ENCODE measurements around the gene CYSLTR2. TPM values are rescaled to one million over a fixed set of nuclear protein-coding genes. Genes with fewer than 3 reads are reported as not detected.

The CYSLTR2 gene
- total and polyA plus RNA-seq, 9 of the 15 experiments (the other 6 are each of a cell fraction or from before 2014, with no cell fraction given) = not detected

DNA sequence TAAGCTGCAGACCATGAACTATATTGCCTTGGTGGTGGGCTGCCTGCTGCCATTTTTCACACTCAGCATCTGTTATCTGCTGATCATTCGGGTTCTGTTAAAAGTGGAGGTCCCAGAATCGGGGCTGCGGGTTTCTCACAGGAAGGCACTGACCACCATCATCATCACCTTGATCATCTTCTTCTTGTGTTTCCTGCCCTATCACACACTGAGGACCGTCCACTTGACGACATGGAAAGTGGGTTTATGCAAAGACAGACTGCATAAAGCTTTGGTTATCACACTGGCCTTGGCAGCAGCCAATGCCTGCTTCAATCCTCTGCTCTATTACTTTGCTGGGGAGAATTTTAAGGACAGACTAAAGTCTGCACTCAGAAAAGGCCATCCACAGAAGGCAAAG is 53.7 kb downstream of the CYSLTR2 start:
- FAIRE-seq (no peak), DNase-seq (ENCODE audit: extremely low read depth in 1 of 4, low spot score in 3 of 4) (no peak), ATAC-seq (no peak)
- 0% methylated on average over 5 of the region's 5 CpGs for WGBS (ENCODE audit: insufficient coverage, low coverage, missing lambda C conversion rate)
- no TSS peak for BruUV-seq (replicated peaks)
- H3K9me3 ChIP-seq (replicated peaks; ENCODE audit: control insufficient read depth, insufficient read depth, low read depth, low read length) = no peaks in the 10 kb centered on the region
- in situ Hi-C loops (cut with MboI) (no loop called here), intact Hi-C loops (cut with micrococcal nuclease) (no loop called here)
- H3K27me3 ChIP-seq (ENCODE audit: control insufficient read depth in 2 of 2, insufficient read depth in 2 of 2, low read length in 2 of 2) = no peaks in the 10 kb centered on the region
- no peak overlapping the region for H3K4me3 ChIP-seq
- H3K9me1 ChIP-seq (ENCODE audit: control insufficient read depth, insufficient read depth, low read length) = no peaks in the 10 kb centered on the region
- no peaks in the 10 kb centered on the region for H3K36me3 ChIP-seq (ENCODE audit: control insufficient read depth, insufficient read depth, low read length)
- TF ChIP-seq GATAD2B (IDR thresholded peaks at IDR 0.05; ENCODE audit: borderline replicate concordance) (no peak), ZEB2 (IDR thresholded peaks at IDR 0.05) (no peak)
- TF ChIP-seq, protein P1, sequence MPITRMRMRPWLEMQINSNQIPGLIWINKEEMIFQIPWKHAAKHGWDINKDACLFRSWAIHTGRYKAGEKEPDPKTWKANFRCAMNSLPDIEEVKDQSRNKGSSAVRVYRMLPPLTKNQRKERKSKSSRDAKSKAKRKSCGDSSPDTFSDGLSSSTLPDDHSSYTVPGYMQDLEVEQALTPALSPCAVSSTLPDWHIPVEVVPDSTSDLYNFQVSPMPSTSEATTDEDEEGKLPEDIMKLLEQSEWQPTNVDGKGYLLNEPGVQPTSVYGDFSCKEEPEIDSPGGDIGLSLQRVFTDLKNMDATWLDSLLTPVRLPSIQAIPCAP (CRISPR knock-in tag; IDR thresholded peaks at IDR 0.05; ENCODE audit: borderline replicate concordance) = no peak
- CTCF ChIA-PET (ENCODE audit: low intra/inter-chr PET ratio) = no interaction called here
- no peak overlapping the region for H2AFZ ChIP-seq (ENCODE audit: low read depth, low read length)
- H3K4me1 ChIP-seq (replicated peaks in 1 of 2; ENCODE audit: control insufficient read depth in 2 of 2, insufficient read depth in 2 of 2, low read length in 2 of 2) = no peaks in the 10 kb centered on the region
- no peaks in the 10 kb centered on the region for H4K20me1 ChIP-seq (replicated peaks; ENCODE audit: control insufficient read depth, insufficient read depth, low read length)
- POLR2A ChIA-PET = no interaction called here
- H3K9ac ChIP-seq (ENCODE audit: insufficient read depth in 1 of 2, low read depth in 2 of 2, low read length in 2 of 2) = no peak overlapping the region
- H3K79me2 ChIP-seq (ENCODE audit: control insufficient read depth, insufficient read depth, low read length) = no peaks in the 10 kb centered on the region
- H3K4me2 ChIP-seq (ENCODE audit: insufficient read depth, low read length) = no peak overlapping the region
- no peak overlapping the region for H3K27ac ChIP-seq (ENCODE audit: extremely low read depth, low read depth, low read length)

DNA sequence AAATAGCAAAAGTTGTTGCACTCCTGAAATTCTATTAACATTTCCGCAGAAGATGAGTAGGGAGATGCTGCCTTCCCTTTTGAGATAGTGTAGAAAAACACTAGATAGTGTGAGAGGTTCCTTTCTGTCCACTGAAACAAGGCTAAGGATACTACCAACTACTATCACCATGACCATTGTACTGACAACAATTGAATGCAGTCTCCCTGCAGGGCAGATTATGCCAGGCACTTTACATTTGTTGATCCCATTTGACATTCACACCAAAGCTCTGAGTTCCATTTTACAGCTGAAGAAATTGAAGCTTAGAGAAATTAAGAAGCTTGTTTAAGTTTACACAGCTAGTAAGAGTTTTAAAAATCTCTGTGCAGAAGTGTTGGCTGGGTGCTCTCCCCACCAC is 55.0 kb downstream of the CYSLTR2 start:
- H3K4me2 ChIP-seq (ENCODE audit: insufficient read depth, low read length) = no peak overlapping the region
- POLR2A ChIA-PET = no interaction called here
- no peak overlapping the region for H3K9ac ChIP-seq (ENCODE audit: insufficient read depth in 1 of 2, low read depth in 2 of 2, low read length in 2 of 2)
- intact Hi-C loops (cut with micrococcal nuclease) = no loop called here
- no peaks in the 10 kb centered on the region for H3K9me3 ChIP-seq (replicated peaks; ENCODE audit: control insufficient read depth, insufficient read depth, low read depth, low read length)
- WGBS (ENCODE audit: insufficient coverage, low coverage, missing lambda C conversion rate) = 0% methylated on average over 1 of the region's 1 CpG
- no peak overlapping the region for H2AFZ ChIP-seq (ENCODE audit: low read depth, low read length)
- FAIRE-seq (no peak), DNase-seq (ENCODE audit: extremely low read depth in 1 of 4, low spot score in 3 of 4) (no peak), ATAC-seq (no peak)
- in situ Hi-C loops (cut with MboI) = no loop called here
- no peaks in the 10 kb centered on the region for H3K27me3 ChIP-seq (ENCODE audit: control insufficient read depth in 2 of 2, insufficient read depth in 2 of 2, low read length in 2 of 2)
- H3K79me2 ChIP-seq (ENCODE audit: control insufficient read depth, insufficient read depth, low read length) = no peaks in the 10 kb centered on the region
- H3K4me3 ChIP-seq = no peak overlapping the region
- no peaks in the 10 kb centered on the region for H3K4me1 ChIP-seq (replicated peaks in 1 of 2; ENCODE audit: control insufficient read depth in 2 of 2, insufficient read depth in 2 of 2, low read length in 2 of 2)
- H3K9me1 ChIP-seq (ENCODE audit: control insufficient read depth, insufficient read depth, low read length) = no peaks in the 10 kb centered on the region
- CTCF ChIA-PET (ENCODE audit: low intra/inter-chr PET ratio) = no interaction called here
- H4K20me1 ChIP-seq (replicated peaks; ENCODE audit: control insufficient read depth, insufficient read depth, low read length) = no peaks in the 10 kb centered on the region
- H3K36me3 ChIP-seq (ENCODE audit: control insufficient read depth, insufficient read depth, low read length) = no peaks in the 10 kb centered on the region
- H3K27ac ChIP-seq (ENCODE audit: extremely low read depth, low read depth, low read length) = no peak overlapping the region
- no TSS peak for BruUV-seq (replicated peaks)
- TF ChIP-seq ARID2 (IDR thresholded peaks at IDR 0.05) (no peak), CHD1 (IDR thresholded peaks at IDR 0.05; ENCODE audit: low read length) (no peak), ZNF583 (CRISPR knock-in tag; IDR thresholded peaks at IDR 0.05) (no peak), ZNF766 (CRISPR knock-in tag; conservative IDR thresholded peaks at IDR 0.05) (no peak), TAL1 (IDR thresholded peaks at IDR 0.05) (no peak), ZNF239 (CRISPR knock-in tag; IDR thresholded peaks at IDR 0.05) (no peak), ZNF445 (CRISPR knock-in tag; IDR thresholded peaks at IDR 0.05; ENCODE audit: low read depth) (no peak)

Measured in K562 (cell line).